Endothelial cell of umbilical vein (primary cell): ENCODE data around the gene ZNF587. TPM values are rescaled to one million over a fixed set of nuclear protein-coding genes. Genes with fewer than 3 reads are reported as not detected.

Experiments used
- BruUV-seq: library from RNA; stranded (reverse); fragments of 400-500 nt; replicated peaks from 2 replicates; lab custom pipeline; 2021; lab: Mats Ljungman, UMichigan
- CTCF ChIA-PET: fragments of 300-600, 350-600 bp; sonication (Branson Sonifier 250); formaldehyde crosslinking; loops from one replicate; lab custom pipeline; 2021; ENCODE audit warnings: antibody characterized with exemption, inconsistent platforms; lab: Charles Lee
- POLR2A ChIA-PET: fragments of 300-600, 350-600 bp; sonication (Branson Sonifier 250); formaldehyde crosslinking; loops from one replicate; lab custom pipeline; 2021; ENCODE audit warnings: antibody characterized with exemption, inconsistent platforms; lab: Charles Lee
- DNase-seq: peaks from one replicate; pipeline ENCODE4 v3.0.0-alpha.2; 2011; ENCODE audit warnings: low read depth, low spot score
- FAIRE-seq: peaks from 2 replicates; lab custom pipeline; 2011; peaks lifted over from hg19 to GRCh38; lab: Jason Lieb, UNC
- H2AFZ ChIP-seq: 2 replicates; pipeline ENCODE4 v1.6.0; 2012; ENCODE audit warnings: low read depth, low read length, control low read depth, inconsistent platforms
- H3K27ac ChIP-seq: 2 replicates; pipeline ENCODE4 v1.5.1; 2011; ENCODE audit warnings: low read depth, mild to moderate bottlenecking, control low read depth, low read length, moderate library complexity; ENCODE audit not compliant: insufficient read depth
- H3K27me3 ChIP-seq, 2 experiments: 2 replicates each; pipeline versions ENCODE4 v1.6.0 to v1.6.1; 2011; ENCODE audit warnings: low read length in 2 of 2, mixed read lengths in 1 of 2; ENCODE audit not compliant: control insufficient read depth in 2 of 2, insufficient read depth in 2 of 2
- H3K36me3 ChIP-seq, 2 experiments: 2 replicates in 1 of 2; 3 replicates in 1 of 2; pipeline ENCODE4 v1.5.1; 2011; ENCODE audit warnings: low read length in 2 of 2, mild to moderate bottlenecking in 1 of 2, moderate library complexity in 1 of 2; ENCODE audit not compliant: control insufficient read depth in 2 of 2, insufficient read depth in 2 of 2; ENCODE audit errors: extremely low read depth in 1 of 2
- H3K4me1 ChIP-seq: 3 replicates; pipeline ENCODE4 v1.5.1; 2011; ENCODE audit warnings: mild to moderate bottlenecking, low read length; ENCODE audit not compliant: control insufficient read depth, insufficient read depth; ENCODE audit errors: extremely low read depth
- H3K4me2 ChIP-seq: 2 replicates; pipeline ENCODE4 v1.6.1; 2011; ENCODE audit warnings: low read length, control low read depth, mixed read lengths; ENCODE audit not compliant: insufficient read depth
- H3K4me3 ChIP-seq, 3 experiments: fragments of 200-600 bp in 1 of 3; sonication (generic), shearing (Covaris generic) in 1 of 3; replicated peaks in 1 of 3; 2 replicates each; pipeline ENCODE4 v1.5.1; 2011 to 2016; ENCODE audit warnings: control low read depth in 3 of 3, low read length in 3 of 3, mild to moderate bottlenecking in 2 of 3, inconsistent platforms in 1 of 3, low read depth in 1 of 3, moderate library complexity in 1 of 3; ENCODE audit not compliant: insufficient read depth in 1 of 3
- H3K79me2 ChIP-seq: 2 replicates; pipeline ENCODE4 v1.6.0; 2012; ENCODE audit warnings: low read length, inconsistent platforms; ENCODE audit not compliant: control insufficient read depth, insufficient read depth
- H3K9ac ChIP-seq: replicated peaks from 2 replicates; pipeline ENCODE3; 2011; ENCODE audit warnings: low read length, control low read depth; ENCODE audit not compliant: insufficient read depth; ENCODE audit errors: extremely low read depth
- H3K9me1 ChIP-seq: replicated peaks from 3 replicates; pipeline ENCODE4 v1.6.0; 2011; ENCODE audit warnings: mild to moderate bottlenecking, low read length; ENCODE audit not compliant: control insufficient read depth, insufficient read depth; ENCODE audit errors: extremely low read depth
- H3K9me3 ChIP-seq: replicated peaks from 2 replicates; pipeline ENCODE4 v1.5.1; 2012; ENCODE audit warnings: low read length, inconsistent platforms; ENCODE audit not compliant: control insufficient read depth, insufficient read depth
- H4K20me1 ChIP-seq: replicated peaks from 2 replicates; pipeline ENCODE3; 2011; ENCODE audit warnings: mild to moderate bottlenecking, low read length; ENCODE audit not compliant: control insufficient read depth, insufficient read depth; ENCODE audit errors: extremely low read depth
- FOS ChIP-seq: IDR thresholded peaks from 2 replicates; pipeline ENCODE4 v1.6.1; 2011; ENCODE audit warnings: mild to moderate bottlenecking, low read length, moderate library complexity, borderline replicate concordance; ENCODE audit not compliant: insufficient read depth
- GATA2 ChIP-seq: IDR thresholded peaks from 2 replicates; pipeline ENCODE4 v1.7.0; 2011; ENCODE audit warnings: low read depth, mild to moderate bottlenecking, moderate library complexity, mixed read lengths, low read length; ENCODE audit not compliant: insufficient read length, insufficient read depth
- JUN ChIP-seq: IDR thresholded peaks from 2 replicates; pipeline ENCODE4 v1.6.1; 2011; ENCODE audit warnings: borderline replicate concordance, low read depth; ENCODE audit not compliant: insufficient read length, insufficient read depth
- MYC ChIP-seq: IDR thresholded peaks from one replicate; pipeline ENCODE4 v1.6.1; 2011; ENCODE audit warnings: mild to moderate bottlenecking, low read depth, low read length
- POLR2AphosphoS5 ChIP-seq: IDR thresholded peaks from 2 replicates; pipeline ENCODE4 v1.6.1; 2012; ENCODE audit warnings: low read depth, mild to moderate bottlenecking, control low read depth, low read length, moderate library complexity; ENCODE audit not compliant: insufficient read depth
- dilution Hi-C: fragments of 300-500 bp; cut with MboI; formaldehyde crosslinking; loops from one replicate; pipeline ENCODE4 v1.15.0; 2019; ENCODE audit warnings: low sequenced_read_pairs; ENCODE audit not compliant: extremely low pct_ligation_motif_present
- intact Hi-C: fragments of 100-400 bp; cut with micrococcal nuclease; formaldehyde crosslinking; loops from one replicate; pipeline ENCODE4 v1.10.0; 2022
- polyA plus RNA-seq, 4 experiments: library from polyadenylated mRNA; depleted of rRNA in 3 of 4; stranded (reverse) in 3 of 4; unstranded in 1 of 4; fragments of >200 nt; gene quantifications; 2 replicates each; pipeline versions ENCODE4 v1.2.1 to v1.2.3, GENCODE V29; 2011 to 2012; ENCODE audit warnings: missing spikeins in 1 of 4
- total RNA-seq: library from RNA; stranded (reverse); gene quantifications from 2 replicates; pipeline ENCODE4 v1.2.3, GENCODE V29; 2021
- TF ChIP-seq, protein P1 (sequence below): IDR thresholded peaks from 2 replicates; pipeline ENCODE4 v1.6.1; 2011; ENCODE audit not compliant: insufficient read depth, insufficient read length
- TF ChIP-seq, protein P2 (sequence below), 2 donors: IDR thresholded peaks; 1 replicate in 1 of 2; 2 replicates in 1 of 2; pipeline ENCODE4 v1.5.1; 2011; ENCODE audit warnings: low read length in 2 of 2, mild to moderate bottlenecking in 2 of 2, moderate library complexity in 2 of 2, control low read depth in 1 of 2, inconsistent platforms in 1 of 2, low read depth in 1 of 2; ENCODE audit not compliant: insufficient read depth in 1 of 2; ENCODE audit errors: extremely low read depth in 1 of 2

Gene ZNF587
- total and polyA plus RNA-seq, 2 donors (not counting 3 experiments of a cell fraction or from before 2014, with no cell fraction given), result 13.1 to 44.0 TPM

DNA sequence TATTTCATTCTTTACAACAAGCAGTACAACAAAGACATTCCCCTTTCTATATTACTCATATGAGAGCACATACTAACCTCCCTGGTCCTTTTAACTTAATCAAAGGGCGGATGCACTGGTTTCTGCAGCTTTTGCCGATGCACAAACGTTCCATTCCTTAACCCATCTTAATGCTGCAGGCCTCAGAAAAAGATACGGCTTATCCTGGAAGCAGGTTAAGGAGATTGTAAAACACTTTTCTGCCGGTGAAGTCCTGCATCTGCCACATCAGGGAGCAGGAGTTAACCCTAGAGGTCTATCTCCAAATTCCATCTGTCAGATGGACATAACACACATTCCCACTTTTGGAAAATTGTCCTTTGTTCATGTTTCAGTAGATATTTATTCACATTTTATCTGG is 50.7 kb downstream of the ZNF587 start:
- Histone ChIP-seq H3K4me3 (no peak overlapping the region), H3K9me1 (no peaks in the 10 kb centered on the region), H4K20me1 (no peaks in the 10 kb centered on the region), H3K4me2 (no peak overlapping the region), H2AFZ (no peak overlapping the region), H3K9ac (no peak overlapping the region), H3K4me1 (no peaks in the 10 kb centered on the region), H3K36me3 (no peaks in the 10 kb centered on the region), H3K27ac (no peak overlapping the region), H3K27me3 (no peaks in the 10 kb centered on the region), H3K9me3 (no peaks in the 10 kb centered on the region), H3K79me2 (no peaks in the 10 kb centered on the region)
- dilution Hi-C loops (no loop called here), intact Hi-C loops (no loop called here)
- FAIRE-seq (no peak), DNase-seq (no peak)
- POLR2A ChIA-PET, result no interaction called here
- CTCF ChIA-PET, result no interaction called here
- no TSS peak for BruUV-seq
- no peak for TF ChIP-seq FOS
- TF ChIP-seq POLR2AphosphoS5, result no peak
- TF ChIP-seq GATA2, result no peak
- no peak for TF ChIP-seq MYC
- TF ChIP-seq JUN, result no peak
- TF ChIP-seq, protein P1, sequence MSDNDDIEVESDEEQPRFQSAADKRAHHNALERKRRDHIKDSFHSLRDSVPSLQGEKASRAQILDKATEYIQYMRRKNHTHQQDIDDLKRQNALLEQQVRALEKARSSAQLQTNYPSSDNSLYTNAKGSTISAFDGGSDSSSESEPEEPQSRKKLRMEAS, result no peak
- TF ChIP-seq, protein P2, sequence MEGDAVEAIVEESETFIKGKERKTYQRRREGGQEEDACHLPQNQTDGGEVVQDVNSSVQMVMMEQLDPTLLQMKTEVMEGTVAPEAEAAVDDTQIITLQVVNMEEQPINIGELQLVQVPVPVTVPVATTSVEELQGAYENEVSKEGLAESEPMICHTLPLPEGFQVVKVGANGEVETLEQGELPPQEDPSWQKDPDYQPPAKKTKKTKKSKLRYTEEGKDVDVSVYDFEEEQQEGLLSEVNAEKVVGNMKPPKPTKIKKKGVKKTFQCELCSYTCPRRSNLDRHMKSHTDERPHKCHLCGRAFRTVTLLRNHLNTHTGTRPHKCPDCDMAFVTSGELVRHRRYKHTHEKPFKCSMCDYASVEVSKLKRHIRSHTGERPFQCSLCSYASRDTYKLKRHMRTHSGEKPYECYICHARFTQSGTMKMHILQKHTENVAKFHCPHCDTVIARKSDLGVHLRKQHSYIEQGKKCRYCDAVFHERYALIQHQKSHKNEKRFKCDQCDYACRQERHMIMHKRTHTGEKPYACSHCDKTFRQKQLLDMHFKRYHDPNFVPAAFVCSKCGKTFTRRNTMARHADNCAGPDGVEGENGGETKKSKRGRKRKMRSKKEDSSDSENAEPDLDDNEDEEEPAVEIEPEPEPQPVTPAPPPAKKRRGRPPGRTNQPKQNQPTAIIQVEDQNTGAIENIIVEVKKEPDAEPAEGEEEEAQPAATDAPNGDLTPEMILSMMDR (IDR thresholded peaks at IDR 0.05; ENCODE audit: extremely low read depth in 1 of 2, insufficient read depth in 1 of 2, low read depth in 1 of 2, low read length in 2 of 2), result no peak
